ENCODE results near the gene MATCAP1.

Gene MATCAP1

DNA sequence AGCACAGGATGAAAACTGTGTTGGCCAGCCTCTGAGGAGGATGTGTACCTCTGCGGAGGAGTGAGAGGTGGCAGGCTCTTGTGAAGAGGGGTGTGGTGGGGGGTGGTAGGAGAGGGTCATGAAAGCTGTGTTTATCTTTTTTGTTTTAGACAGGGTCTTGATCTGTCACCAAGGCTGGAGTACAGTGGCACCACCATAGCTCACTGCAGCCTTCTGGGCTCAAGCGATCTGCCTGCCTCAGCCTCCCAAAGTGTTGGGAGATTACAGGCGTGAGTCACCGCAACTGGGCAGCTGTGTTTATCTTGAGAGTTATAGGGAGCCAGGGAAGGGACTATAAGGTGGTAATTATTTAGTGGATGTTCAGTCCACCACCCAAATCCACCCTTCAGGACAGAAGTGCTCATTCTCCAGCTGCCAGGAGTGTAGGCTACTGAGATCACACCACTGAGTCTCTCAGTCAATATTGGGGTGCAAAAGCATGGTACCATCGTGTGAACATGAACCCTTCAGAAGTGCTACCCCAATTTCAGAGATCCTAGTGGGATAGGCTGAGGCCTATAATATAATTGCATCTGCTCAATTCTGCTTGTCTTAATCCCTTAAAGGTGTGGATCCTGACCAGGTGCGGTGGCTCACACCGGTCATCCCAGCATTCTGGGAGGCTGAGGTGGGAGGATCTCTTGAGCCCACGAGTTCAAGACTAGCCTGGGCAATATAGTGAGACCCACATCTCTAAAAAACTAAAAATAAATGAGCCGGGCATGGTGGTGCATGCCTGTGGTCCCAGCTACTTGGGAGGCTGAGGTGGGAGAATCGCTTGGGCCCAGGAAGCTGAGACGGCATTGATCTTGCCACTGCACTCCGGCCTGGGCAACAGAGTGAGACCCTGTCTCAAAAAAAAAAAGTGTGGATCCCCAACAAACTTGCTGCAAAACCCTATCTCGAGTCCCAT, 7.0 kb upstream of the MATCAP1 start:
- no peak for DNase-seq

DNA sequence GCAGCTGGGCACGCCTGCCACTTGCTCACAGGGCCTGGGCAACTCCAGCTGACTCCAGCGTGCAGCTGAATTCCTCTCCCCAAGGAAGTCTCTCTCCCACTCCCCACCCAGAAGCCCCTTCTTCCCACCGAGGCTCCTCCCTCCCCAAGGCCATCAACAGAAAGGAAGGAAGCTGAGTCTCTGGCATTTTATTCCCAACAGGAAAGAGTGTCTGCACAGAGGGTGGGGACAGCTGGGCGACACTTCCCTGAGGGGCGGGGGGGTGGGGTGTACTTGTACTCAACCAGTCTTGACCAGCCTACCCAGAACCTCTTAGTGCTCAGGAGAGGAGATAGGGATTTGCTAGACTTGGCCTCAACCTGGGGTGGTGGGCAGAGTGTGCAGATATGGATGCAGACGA, 6.3 kb upstream of the MATCAP1 start, which contains the start of gene EXOC3L1:
EXOC3L1 (minus strand) TSS at position 96 of the 400 bp plus-strand sequence. CDS start 460 bp downstream, outside the sequence.
- no peak for DNase-seq

DNA sequence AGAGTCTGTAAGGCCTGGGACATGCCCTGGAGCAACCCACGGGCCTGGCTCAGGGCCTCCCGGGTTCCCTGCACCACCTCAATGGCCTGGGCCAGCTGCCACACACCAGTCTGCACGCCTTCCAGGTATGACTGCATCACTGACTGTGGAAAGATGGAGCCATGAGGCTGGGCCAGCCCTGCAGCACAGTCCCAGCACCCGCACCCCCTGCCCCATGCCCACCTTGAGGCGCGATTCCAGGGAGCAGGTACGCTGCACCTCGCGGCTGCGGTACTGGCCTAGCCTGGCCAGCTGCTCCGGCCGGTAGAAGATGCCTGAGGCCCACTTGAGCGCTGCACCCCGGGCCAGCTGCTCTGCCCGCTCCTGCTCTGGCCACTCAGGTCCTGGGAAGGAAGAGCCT, 5.0 kb upstream of the MATCAP1 start:
- DNase-seq: no peak

DNA sequence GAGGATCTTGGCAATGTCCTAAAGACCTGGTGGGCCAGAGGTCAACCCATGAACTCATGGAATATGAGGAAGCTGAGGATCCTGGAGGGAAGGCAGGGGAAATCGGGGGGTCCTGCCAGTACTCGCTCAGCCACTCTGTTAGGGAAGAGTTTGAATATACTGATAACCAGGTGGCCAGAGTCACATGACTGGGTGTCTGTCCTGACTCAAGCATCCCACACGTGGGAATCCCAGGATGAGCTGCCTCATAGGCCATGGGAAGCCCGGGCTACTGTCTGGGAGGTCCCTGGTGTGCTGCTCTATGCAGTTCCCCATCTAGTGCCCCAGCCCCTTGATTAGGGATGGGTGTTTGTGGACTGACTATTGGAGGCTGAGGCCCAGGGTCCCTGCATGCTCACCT, 4.6 kb upstream of the MATCAP1 start:
- DNase-seq: no peak

DNA sequence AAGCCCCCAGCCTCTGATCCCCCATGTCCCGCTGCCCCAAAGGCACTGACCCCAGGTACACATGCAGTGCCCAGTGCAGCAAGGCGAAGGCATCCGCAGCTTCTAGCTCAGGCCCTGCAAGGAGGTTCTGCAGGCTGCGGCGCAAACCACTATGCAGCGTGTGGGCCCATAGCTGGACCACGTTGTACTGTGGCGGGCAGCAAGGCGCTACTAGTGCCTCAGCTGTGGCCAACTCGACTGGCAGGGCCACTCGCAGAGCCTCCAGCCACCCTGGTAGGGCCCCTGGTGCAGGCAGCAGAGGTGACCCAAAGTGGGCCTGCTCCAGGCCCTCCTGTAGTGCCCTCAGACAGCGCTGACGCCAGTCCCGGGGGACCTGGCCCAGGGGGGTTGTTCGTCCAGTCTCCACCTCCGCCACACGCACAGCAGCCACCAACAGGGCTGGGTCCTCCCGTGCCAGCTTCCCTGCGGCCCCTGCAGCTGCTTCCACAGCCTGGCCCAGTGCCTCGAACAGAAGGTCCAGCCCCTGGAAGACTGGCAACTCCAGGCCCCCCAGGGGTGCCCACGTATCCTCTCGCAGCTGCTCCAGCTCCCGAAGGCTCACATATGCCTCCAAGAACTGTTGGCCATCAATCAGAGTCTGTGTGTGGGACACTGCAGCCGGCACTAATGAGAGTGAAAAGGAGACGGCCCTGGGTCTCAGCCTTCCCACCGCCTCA, 3.6 kb upstream of the MATCAP1 start:
- DNase-seq: no peak

DNA sequence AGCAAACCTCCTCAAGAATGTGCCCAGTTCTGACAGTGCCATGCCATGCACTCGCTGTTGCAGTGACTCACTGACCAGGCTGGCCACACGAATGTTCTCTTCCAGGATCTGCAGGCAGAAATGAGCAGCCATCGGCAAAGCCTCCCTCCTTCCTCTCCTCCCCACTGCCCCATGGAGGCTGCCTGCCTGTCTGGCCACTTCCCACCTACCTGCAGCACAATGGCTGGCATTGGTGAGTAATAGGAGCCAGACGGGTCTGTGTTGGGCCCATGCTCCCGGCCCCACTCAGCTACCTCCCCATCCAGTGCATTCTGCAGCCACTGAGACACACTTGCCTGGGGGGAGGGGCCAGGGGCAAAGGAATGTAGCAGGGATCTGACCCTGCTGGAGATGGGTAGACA, 2.8 kb upstream of the MATCAP1 start:
- no peak for DNase-seq

DNA sequence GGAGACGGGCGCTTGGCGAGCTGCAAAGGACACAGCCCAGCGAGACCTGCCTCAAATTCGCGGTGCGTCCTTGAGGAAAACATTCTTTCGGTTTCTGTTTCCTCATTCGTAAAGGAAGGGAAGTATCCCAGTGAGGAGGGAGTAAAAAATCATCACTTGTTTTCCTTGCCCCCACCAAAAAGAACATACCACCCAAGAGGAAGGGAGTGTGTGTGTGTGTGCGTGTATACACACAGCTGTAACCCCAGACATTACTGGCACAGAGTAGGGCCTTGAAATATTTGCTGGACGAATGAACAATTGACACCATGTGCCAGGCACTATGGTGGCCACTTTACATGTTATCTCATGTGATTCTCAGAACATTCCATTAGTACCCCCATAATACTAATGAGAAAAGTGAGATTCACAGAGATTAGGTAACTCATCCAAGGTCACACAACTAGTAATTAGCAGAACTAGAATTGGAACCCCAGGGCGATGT, 1.9 kb upstream of the MATCAP1 start:
- DNase-seq: no peak

DNA sequence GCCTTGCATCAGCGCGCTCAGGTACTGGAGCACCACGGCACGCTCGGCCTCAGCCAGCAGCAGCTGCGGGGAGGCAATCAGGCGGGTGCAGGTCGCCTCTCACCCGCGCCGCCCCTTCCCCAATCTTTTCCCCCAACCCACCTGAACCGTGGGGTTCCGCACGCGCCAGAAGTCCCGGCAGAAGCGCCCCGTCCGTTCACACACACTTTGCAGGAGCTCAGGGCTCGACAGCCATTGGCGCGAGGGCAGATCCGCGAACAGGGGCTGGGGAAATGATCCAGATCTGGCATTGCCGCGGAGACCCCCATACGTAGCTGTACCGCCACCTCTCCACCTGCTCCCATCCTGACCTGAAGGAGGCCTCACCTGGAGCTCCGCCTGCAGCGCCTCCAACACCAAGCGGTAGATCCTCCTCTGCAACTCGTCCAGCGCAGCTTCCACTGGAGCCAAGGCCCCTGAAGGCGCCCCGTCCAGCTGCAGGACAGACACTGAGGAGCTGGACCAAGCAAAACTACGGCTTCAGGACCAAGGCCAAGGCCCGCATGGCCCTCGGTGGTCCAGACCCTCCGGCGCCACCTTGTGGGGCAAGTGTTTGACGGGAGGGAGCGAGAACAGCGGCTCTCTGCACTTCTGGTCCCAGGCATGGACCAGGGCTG, 1.4 kb upstream of the MATCAP1 start:
- DNase-seq: peak; percentile 91

DNA sequence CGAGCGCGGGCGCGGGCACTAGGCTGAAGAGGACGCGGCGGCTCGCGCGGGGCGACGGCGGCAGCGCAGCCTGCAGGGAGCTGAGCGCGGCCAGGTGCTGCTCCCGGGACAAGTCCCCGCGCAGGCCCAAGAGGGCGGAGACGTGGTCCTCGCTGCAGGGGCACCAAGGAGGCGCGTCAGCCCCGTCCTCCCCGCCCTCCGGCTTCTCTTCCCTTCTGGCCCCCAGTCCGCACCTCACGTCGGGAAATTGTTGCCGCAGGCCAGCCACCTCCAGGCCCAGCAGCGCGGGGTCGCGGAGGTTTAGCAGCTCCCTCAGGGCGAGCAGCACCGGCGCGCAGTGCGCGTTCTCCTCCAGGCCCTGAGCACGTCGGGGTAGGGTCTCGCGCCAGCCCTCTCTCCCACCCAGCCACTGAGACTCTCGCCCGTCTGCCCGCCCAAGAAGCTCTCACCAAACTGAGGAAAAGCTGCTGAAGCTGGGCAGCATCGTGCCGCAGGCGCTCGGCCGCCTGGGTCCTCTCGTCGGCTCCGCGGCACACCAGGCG, 761 bp upstream of the MATCAP1 start:
- DNase-seq: no peak

DNA sequence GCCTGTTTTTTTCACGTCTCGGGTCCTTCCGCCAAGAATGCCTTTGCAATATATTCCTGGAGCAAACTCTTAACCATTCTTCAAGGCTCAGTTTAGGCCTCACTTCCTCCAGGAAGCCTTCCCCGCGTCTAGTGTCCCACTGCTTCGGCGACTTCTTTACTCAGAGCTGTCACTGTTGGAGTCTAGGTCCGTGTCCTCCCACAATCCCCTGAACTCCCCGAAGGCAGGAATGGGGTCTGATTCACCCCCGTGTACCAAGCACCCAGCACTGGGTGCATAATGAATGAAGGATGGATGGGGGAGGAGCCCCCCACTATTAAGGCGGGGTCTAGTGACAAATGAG, 508 bp downstream of the MATCAP1 start:
- DNase-seq: no peak

DNA sequence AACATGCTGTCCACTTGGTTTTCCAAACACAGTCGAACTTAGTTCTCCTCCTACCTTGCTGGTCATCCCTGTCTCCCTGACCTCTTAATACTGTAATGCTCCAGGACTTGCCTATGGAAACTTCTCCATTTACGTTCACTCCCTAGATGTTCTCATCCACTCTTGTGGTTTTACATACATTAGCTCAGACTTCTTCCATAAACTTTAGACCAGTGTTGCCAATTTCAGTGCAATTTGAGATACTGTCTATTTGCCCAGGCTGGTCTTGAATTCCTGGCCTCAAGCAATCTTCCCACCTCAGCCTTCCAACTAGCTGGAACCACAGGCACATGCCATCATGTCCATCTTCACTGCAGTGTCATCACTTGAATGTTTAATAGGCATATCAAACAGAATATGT, 1.5 kb downstream of the MATCAP1 start:
- no peak for DNase-seq

DNA sequence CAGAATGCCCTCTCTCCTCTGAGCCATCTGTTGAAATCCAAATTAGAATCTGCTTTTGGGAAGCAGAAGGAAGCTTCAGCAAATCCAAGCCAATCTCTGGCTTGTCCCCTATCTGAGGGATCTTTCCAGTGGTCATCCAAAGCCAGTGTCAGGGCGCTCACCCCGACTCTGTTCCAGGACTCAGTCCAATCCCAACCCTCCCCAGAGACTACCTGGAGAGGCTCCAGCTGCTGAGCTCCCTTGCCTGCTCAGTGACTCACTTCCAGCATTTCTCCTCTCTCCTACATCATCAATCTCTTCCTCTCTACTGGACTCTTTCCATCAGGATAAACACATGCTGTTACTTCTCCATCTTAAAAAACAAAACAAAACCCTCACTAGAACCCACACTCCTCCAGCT, 2.4 kb downstream of the MATCAP1 start:
- no peak for DNase-seq

DNA sequence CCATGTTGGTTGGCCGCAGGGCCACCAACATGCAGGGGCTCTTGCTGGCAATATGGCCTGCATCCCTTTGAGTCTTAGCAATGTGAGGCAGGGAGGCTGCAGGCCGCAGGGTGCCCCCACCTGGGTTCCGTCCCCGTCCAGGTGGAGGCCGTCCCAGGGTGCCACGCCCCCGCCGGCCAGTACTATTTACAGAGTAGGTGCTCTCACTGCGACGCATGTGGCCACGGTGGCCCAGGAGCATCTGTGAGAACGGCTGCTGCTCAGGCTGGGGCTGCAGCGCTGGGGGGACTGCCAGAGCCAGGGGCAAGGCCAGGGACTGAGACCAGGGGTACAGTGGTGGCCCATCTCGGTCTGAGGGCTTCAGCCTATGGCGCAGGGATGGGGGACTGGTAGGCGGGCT, 3.6 kb downstream of the MATCAP1 start:
- DNase-seq: peak; percentile 25

DNA sequence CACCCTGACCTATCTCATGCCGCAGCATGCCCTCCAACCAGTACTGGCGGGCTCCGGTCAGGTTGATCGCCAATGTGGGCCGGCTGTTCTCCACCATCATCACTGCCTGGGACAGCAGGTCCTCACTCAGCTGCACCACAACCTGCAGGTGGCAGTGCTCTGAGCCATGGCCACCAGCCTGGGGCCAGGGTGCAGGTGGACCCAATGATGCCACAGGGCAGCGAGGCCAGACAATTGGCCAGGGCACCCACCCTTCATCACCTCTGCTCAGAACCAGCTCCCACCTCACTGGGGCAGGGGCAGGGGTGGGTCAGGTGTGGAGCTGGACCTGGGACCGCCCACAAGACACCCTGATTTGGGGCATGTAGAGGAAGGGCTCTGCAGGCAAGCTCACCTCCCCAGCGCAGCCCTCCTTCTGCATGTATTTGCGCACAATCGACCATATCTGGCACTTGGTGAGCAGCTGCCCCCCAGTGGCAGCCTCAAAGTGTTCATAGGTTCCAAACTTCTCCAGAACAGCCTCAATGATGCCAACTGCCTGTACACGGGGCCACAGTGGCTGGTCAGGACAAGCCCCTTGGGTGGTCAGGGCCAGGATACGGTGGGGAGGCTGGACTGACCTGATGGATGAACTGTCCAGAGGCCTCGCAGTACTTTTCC, 4.2 kb downstream of the MATCAP1 start:
- no peak for DNase-seq

DNA sequence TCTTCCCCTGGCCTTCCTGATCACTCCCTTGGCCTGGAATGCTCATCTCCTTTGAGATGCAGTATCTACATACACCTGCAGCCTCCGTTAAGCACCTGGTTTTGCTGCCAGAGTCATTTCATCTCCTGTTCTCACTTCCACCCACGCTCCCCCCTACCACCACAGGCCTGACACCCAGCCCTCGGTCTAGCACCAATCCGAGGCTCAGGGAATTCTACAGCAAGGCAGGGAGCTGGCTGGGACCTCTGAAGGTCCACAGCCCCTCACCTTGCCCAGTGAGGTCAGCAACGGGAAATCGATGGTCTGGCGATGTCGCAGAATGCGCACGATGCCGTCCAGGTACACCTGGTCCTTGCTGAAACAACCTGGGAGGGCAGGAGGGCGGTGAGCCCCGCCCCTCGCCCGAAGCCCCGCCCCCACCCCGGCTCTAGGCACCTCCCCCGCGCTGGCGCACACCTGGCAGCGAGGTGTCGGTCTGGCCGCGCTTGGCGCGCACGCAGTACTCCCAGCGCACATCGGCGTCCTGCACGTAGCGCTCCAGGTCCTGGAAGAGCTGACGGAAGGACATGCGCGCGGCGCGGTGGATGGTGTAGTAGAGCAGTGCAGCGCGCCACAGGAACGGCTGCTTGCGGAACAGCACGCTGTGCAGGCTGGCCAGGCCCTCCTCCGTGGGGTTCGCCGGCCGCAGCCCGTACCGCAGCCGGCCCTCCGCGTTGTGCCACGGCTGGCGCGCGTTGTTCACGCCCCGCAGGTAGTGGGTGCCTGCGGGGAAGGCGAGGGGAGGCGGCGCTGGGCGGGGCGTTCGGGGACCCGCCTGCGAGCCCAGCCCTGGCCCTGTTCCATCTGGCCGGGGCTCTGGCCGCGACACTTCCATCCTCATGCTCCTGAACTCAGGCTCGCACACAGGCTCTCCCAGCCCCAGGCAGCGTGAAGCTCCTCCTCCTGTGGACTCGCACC, 5.7 kb downstream of the MATCAP1 start:
- peak; percentile 64 for DNase-seq

DNA sequence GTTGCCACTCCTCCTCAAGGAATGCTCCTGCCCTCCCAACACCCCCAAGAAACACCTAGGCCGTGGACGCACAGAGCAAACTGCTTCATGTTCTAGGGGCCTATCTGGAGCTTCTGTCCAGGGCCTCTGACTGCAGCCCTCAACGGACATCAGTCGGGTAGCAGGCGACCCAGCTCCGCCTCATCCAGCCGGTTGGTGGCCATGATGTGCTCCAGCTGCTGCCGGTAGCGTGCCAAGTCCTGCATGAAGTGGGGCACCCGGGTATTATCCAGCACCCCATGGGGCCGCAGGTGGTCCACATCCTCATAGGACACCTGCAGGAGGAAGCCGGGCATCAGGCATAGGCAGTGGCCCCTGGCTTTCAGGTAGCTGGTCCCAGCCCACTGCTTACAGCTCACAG, 7.1 kb downstream of the MATCAP1 start:
- no peak for DNase-seq

DNA sequence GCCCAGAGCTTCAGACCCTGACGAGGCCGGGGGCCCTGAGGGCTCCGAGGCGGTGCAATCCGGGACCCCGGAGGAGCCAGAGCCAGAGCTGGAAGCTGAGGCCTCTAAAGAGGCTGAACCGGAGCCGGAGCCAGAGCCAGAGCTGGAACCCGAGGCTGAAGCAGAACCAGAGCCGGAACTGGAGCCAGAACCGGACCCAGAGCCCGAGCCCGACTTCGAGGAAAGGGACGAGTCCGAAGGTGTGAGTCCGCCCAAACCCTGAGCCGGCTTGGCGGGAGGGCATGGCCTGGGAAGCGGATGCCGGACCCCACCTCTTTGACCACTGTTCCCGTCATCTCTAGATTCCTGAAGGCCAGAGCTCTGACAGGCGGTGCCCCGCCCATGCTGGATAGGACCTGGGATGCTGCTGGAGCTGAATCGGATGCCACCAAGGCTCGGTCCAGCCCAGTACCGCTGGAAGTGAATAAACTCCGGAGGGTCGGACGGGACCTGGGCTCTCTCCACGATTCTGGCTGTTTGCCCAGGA, 9.0 kb downstream of the MATCAP1 start:
- no peak for DNase-seq

DNA sequence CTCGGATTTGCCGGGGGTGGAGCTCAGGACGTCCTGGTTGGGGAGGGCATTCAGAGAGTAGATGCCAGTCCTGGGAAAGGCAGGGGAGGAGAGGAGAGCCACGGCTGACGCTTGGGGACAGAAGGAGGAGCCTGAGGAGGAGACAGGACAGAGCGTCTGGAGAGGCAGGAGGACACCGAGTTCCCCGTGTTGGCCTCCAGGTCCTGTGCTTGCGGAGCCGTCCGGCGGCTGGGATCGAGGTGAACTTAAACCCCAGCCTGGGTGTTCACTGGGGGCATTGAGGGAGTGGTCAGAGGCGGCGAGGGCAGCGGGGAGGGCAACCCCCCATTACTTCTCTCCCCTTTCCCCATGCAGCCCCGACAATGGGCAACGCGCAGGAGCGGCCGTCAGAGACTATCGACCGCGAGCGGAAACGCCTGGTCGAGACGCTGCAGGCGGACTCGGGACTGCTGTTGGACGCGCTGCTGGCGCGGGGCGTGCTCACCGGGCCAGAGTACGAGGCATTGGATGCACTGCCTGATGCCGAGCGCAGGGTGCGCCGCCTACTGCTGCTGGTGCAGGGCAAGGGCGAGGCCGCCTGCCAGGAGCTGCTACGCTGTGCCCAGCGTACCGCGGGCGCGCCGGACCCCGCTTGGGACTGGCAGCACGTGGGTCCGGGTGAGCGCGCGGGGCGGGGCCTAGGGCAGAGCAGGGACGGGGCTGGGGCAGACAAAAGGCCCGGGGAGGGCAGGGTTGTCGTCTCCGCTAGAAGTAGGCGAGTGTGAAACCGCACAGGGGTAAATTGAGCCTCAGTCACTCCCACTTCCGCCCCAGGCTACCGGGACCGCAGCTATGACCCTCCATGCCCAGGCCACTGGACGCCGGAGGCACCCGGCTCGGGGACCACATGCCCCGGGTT, 9.7 kb downstream of the MATCAP1 start:
- peak; percentile 72 for DNase-seq

DNA sequence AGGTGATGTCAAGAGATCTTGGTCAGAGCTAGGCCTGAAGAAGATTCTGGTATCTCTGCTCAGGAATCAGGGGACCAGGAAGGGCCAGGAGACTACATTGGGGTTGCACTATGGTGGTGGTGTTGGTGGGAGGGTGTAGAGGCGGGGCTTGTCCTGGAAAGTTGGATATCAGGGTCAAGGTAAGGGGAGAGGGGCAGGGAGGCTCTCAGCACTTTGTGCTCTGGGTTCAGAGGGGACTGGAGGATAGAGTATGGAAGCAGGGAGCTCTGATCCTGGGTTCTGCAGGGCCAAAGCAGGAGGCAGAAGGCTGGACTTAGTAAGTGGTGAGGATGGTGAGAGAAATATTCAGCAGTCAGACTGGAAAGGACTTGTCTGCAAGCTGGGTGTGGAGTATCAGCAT, 10.4 kb downstream of the MATCAP1 start:
- no peak for DNase-seq
